ENCODE results near the gene GLDN.

Gene GLDN

GRCh38 chr15:51341366-51342226 lies at the start of gene GLDN:
Gene GLDN (plus strand): TSS chr15:51341655. CDS start chr15:51341685, 30 bp downstream.
- in situ Hi-C loops (cut with MboI; ENCODE audit: low sequenced_read_pairs), result no loop called here
- peak in 1 of 2 experiments; percentile 23 for DNase-seq (ENCODE audit: low spot score in 2 of 2)

GRCh38 chr15:51298620-51299019 lies 42.8 kb upstream of the GLDN start:
- no peak for DNase-seq (ENCODE audit: low spot score in 2 of 2)
- no peaks in the 10 kb centered on the region for H3K4me1 ChIP-seq

More at GRCh38 chr15:51341366-51342226, at the start of gene GLDN:
- H3K36me3 ChIP-seq (replicated peaks), result no peaks in the 10 kb centered on the region
- peak within 1 kb of the TSS; percentile 15 for H3K4me3 ChIP-seq
- H3K4me1 ChIP-seq, result no peaks in the 10 kb centered on the region
- H3K27me3 ChIP-seq (ENCODE audit: low read depth), result peaks cover 13% of the 10 kb centered on the region
- no peaks in the 10 kb centered on the region; the same call in 1 of the 2 replicates for H3K9me3 ChIP-seq

GRCh38 chr15:51299187-51300015 lies 42.1 kb upstream of the GLDN start:
- no peaks in the 10 kb centered on the region for H3K36me3 ChIP-seq (replicated peaks)
- H3K4me3 ChIP-seq, result no peak overlapping the region
- no peaks in the 10 kb centered on the region for H3K4me1 ChIP-seq
- DNase-seq (ENCODE audit: low spot score in 2 of 2), result no peak
- in situ Hi-C loops (cut with MboI; ENCODE audit: low sequenced_read_pairs), result no loop called here
- no peaks in the 10 kb centered on the region for H3K27me3 ChIP-seq (ENCODE audit: low read depth)
- H3K9me3 ChIP-seq, result no peaks in the 10 kb centered on the region

More at GRCh38 chr15:51298620-51299019, 42.8 kb upstream of the GLDN start:
- Histone ChIP-seq H3K36me3 (replicated peaks) (no peaks in the 10 kb centered on the region), H3K9me3 (no peaks in the 10 kb centered on the region), H3K27me3 (ENCODE audit: low read depth) (no peaks in the 10 kb centered on the region), H3K4me3 (no peak overlapping the region)
- in situ Hi-C loops (cut with MboI; ENCODE audit: low sequenced_read_pairs), result no loop called here

- Histone ChIP-seq H3K36me3 (replicated peaks) (no peaks in the 10 kb centered on the region), H3K4me3 (no peak overlapping the region), H3K4me1 (no peaks in the 10 kb centered on the region), H3K27me3 (ENCODE audit: low read depth) (no peaks in the 10 kb centered on the region), H3K9me3 (no peaks in the 10 kb centered on the region)
- in situ Hi-C loops (cut with MboI; ENCODE audit: low sequenced_read_pairs), result no loop called here
- no peak for DNase-seq (ENCODE audit: low spot score in 2 of 2)
Observed at GRCh38 chr15:51302480-51302879, 39.0 kb upstream of the GLDN start.

- no peak for DNase-seq (ENCODE audit: low spot score in 2 of 2)
- Histone ChIP-seq H3K4me1 (no peaks in the 10 kb centered on the region), H3K27me3 (ENCODE audit: low read depth) (no peaks in the 10 kb centered on the region), H3K36me3 (replicated peaks) (no peaks in the 10 kb centered on the region), H3K9me3 (no peaks in the 10 kb centered on the region), H3K4me3 (no peak overlapping the region)
- in situ Hi-C loops (cut with MboI; ENCODE audit: low sequenced_read_pairs), result no loop called here
Observed at GRCh38 chr15:51303462-51303980, 37.9 kb upstream of the GLDN start.

- no peaks in the 10 kb centered on the region for H3K36me3 ChIP-seq (replicated peaks)
- H3K4me3 ChIP-seq, result no peak overlapping the region
- H3K9me3 ChIP-seq, result no peaks in the 10 kb centered on the region
- in situ Hi-C loops (cut with MboI; ENCODE audit: low sequenced_read_pairs), result no loop called here
- no peaks in the 10 kb centered on the region for H3K4me1 ChIP-seq
- DNase-seq (ENCODE audit: low spot score in 2 of 2), result no peak
- H3K27me3 ChIP-seq (ENCODE audit: low read depth), result no peaks in the 10 kb centered on the region
Observed at GRCh38 chr15:51307325-51307724, 34.1 kb upstream of the GLDN start.

GRCh38 chr15:51307811-51308210 lies 33.6 kb upstream of the GLDN start:
- DNase-seq (ENCODE audit: low spot score in 2 of 2), result no peak
- H3K4me3 ChIP-seq, result no peak overlapping the region
- H3K27me3 ChIP-seq (ENCODE audit: low read depth), result no peaks in the 10 kb centered on the region
- in situ Hi-C loops (cut with MboI; ENCODE audit: low sequenced_read_pairs), result no loop called here
- no peaks in the 10 kb centered on the region for H3K4me1 ChIP-seq
- no peaks in the 10 kb centered on the region for H3K9me3 ChIP-seq
- no peaks in the 10 kb centered on the region for H3K36me3 ChIP-seq (replicated peaks)

GRCh38 chr15:51310064-51310463 lies 31.4 kb upstream of the GLDN start:
- in situ Hi-C loops (cut with MboI; ENCODE audit: low sequenced_read_pairs), result no loop called here
- no peak for DNase-seq (ENCODE audit: low spot score in 2 of 2)
- H3K4me3 ChIP-seq, result no peak overlapping the region
- H3K27me3 ChIP-seq (ENCODE audit: low read depth), result no peaks in the 10 kb centered on the region
- no peaks in the 10 kb centered on the region for H3K4me1 ChIP-seq
- no peaks in the 10 kb centered on the region for H3K36me3 ChIP-seq (replicated peaks)
- H3K9me3 ChIP-seq, result no peaks in the 10 kb centered on the region

GRCh38 chr15:51311510-51311909 lies 29.9 kb upstream of the GLDN start:
- Histone ChIP-seq H3K9me3 (no peaks in the 10 kb centered on the region), H3K27me3 (ENCODE audit: low read depth) (no peaks in the 10 kb centered on the region), H3K36me3 (replicated peaks) (no peaks in the 10 kb centered on the region), H3K4me1 (no peaks in the 10 kb centered on the region), H3K4me3 (no peak overlapping the region)
- in situ Hi-C loops (cut with MboI; ENCODE audit: low sequenced_read_pairs), result no loop called here
- no peak for DNase-seq (ENCODE audit: low spot score in 2 of 2)

- Histone ChIP-seq H3K27me3 (ENCODE audit: low read depth) (no peaks in the 10 kb centered on the region), H3K4me3 (no peak overlapping the region), H3K9me3 (no peaks in the 10 kb centered on the region), H3K36me3 (replicated peaks) (no peaks in the 10 kb centered on the region), H3K4me1 (no peaks in the 10 kb centered on the region)
- in situ Hi-C loops (cut with MboI; ENCODE audit: low sequenced_read_pairs), result no loop called here
- DNase-seq (ENCODE audit: low spot score in 2 of 2), result no peak
Observed at GRCh38 chr15:51312166-51313073, 29.0 kb upstream of the GLDN start.

GRCh38 chr15:51313074-51313393 lies 28.4 kb upstream of the GLDN start:
- H3K9me3 ChIP-seq, result no peaks in the 10 kb centered on the region
- no peaks in the 10 kb centered on the region for H3K4me1 ChIP-seq
- H3K27me3 ChIP-seq (ENCODE audit: low read depth), result no peaks in the 10 kb centered on the region
- DNase-seq (ENCODE audit: low spot score in 2 of 2), result no peak
- in situ Hi-C loops (cut with MboI; ENCODE audit: low sequenced_read_pairs), result no loop called here
- H3K4me3 ChIP-seq, result no peak overlapping the region
- H3K36me3 ChIP-seq (replicated peaks), result no peaks in the 10 kb centered on the region

GRCh38 chr15:51313644-51314280 lies 27.7 kb upstream of the GLDN start:
- Histone ChIP-seq H3K4me1 (no peaks in the 10 kb centered on the region), H3K9me3 (no peaks in the 10 kb centered on the region), H3K4me3 (no peak overlapping the region), H3K36me3 (replicated peaks) (no peaks in the 10 kb centered on the region), H3K27me3 (ENCODE audit: low read depth) (no peaks in the 10 kb centered on the region)
- no peak for DNase-seq (ENCODE audit: low spot score in 2 of 2)
- in situ Hi-C loops (cut with MboI; ENCODE audit: low sequenced_read_pairs), result no loop called here

Measured in HAP-1 (cell line).